HepG2 (cell line): ENCODE data around the gene ANKRD29.

Experiments used
- ETV5 ChIP-seq: IDR thresholded peaks from 2 replicates; pipeline ENCODE4 v1.6.1; 2018; ENCODE audit warnings: missing biosample characterization, missing genetic modification reagents, inconsistent platforms, borderline replicate concordance
- ETV6 ChIP-seq: sonication (generic); formaldehyde crosslinking; conservative IDR thresholded peaks from 2 replicates; pipeline ENCODE4 v1.4.0; 2020; ENCODE audit warnings: missing genetic modification reagents
- KDM5B ChIP-seq: sonication (generic); formaldehyde crosslinking; IDR thresholded peaks from 2 replicates; pipeline ENCODE4 v1.4.0; 2020; ENCODE audit warnings: missing genetic modification reagents, mild to moderate bottlenecking, borderline replicate concordance
- POLR2AphosphoS5 ChIP-seq: IDR thresholded peaks from 2 replicates; pipeline ENCODE4 v1.6.1; 2012; ENCODE audit warnings: low read depth, low read length
- SMAD1 ChIP-seq: sonication (generic); formaldehyde crosslinking; IDR thresholded peaks from 2 replicates; pipeline ENCODE4 v1.4.0; 2020; ENCODE audit warnings: missing genetic modification reagents, low read depth, mild to moderate bottlenecking, borderline replicate concordance
- SYNCRIP ChIP-seq: fragments of 200-400 bp; formaldehyde crosslinking; IDR thresholded peaks from 2 replicates; pipeline ENCODE4 v1.6.1; 2018; ENCODE audit warnings: mild to moderate bottlenecking, low read depth, low read length; ENCODE audit not compliant: insufficient read depth
- ZFP1 ChIP-seq: IDR thresholded peaks from 2 replicates; pipeline ENCODE4 v1.6.1; 2016
- ZFY ChIP-seq: sonication (generic); formaldehyde crosslinking; IDR thresholded peaks from 2 replicates; pipeline ENCODE4 v1.4.0; 2020; ENCODE audit warnings: missing genetic modification reagents
- ZNF746 ChIP-seq: sonication (generic); formaldehyde crosslinking; IDR thresholded peaks from 2 replicates; pipeline ENCODE4 v1.8.0; 2022; ENCODE audit warnings: mild to moderate bottlenecking, missing genetic modification reagents
- ZNF777 ChIP-seq: sonication (generic); formaldehyde crosslinking; IDR thresholded peaks from 2 replicates; pipeline ENCODE4 v1.4.0; 2020; ENCODE audit warnings: missing genetic modification reagents
- TF ChIP-seq, protein P1 (sequence below): sonication (generic); formaldehyde crosslinking; IDR thresholded peaks from 2 replicates; pipeline ENCODE4 v1.4.0; 2020; ENCODE audit warnings: missing genetic modification reagents
- TF ChIP-seq, protein P2 (sequence below): sonication (generic); formaldehyde crosslinking; IDR thresholded peaks from 2 replicates; pipeline ENCODE4 v1.5.0; 2020; ENCODE audit warnings: mild to moderate bottlenecking, missing genetic modification reagents, moderate library complexity

GRCh38 chr18:23553887-23554286 is 108.8 kb downstream of the ANKRD29 start:
- no peak for TF ChIP-seq KDM5B (CRISPR knock-in tag)
- TF ChIP-seq SYNCRIP: no peak
- TF ChIP-seq SMAD1 (CRISPR knock-in tag): no peak
- TF ChIP-seq, protein P1, sequence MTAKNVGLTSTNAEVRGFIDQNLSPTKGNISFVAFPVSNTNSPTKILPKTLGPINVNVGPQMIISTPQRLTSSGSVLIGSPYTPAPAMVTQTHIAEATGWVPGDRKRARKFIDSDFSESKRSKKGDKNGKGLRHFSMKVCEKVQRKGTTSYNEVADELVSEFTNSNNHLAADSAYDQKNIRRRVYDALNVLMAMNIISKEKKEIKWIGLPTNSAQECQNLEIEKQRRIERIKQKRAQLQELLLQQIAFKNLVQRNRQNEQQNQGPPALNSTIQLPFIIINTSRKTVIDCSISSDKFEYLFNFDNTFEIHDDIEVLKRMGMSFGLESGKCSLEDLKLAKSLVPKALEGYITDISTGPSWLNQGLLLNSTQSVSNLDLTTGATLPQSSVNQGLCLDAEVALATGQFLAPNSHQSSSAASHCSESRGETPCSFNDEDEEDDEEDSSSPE (CRISPR knock-in tag): no peak
- no peak for TF ChIP-seq ZNF746 (CRISPR knock-in tag)
- TF ChIP-seq, protein P2, sequence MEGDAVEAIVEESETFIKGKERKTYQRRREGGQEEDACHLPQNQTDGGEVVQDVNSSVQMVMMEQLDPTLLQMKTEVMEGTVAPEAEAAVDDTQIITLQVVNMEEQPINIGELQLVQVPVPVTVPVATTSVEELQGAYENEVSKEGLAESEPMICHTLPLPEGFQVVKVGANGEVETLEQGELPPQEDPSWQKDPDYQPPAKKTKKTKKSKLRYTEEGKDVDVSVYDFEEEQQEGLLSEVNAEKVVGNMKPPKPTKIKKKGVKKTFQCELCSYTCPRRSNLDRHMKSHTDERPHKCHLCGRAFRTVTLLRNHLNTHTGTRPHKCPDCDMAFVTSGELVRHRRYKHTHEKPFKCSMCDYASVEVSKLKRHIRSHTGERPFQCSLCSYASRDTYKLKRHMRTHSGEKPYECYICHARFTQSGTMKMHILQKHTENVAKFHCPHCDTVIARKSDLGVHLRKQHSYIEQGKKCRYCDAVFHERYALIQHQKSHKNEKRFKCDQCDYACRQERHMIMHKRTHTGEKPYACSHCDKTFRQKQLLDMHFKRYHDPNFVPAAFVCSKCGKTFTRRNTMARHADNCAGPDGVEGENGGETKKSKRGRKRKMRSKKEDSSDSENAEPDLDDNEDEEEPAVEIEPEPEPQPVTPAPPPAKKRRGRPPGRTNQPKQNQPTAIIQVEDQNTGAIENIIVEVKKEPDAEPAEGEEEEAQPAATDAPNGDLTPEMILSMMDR (CRISPR knock-in tag): no peak
- TF ChIP-seq ZFP1 (CRISPR knock-in tag): no peak
- TF ChIP-seq ZNF777 (CRISPR knock-in tag): no peak
- TF ChIP-seq ETV6 (CRISPR knock-in tag): no peak
- no peak for TF ChIP-seq POLR2AphosphoS5
- TF ChIP-seq ETV5 (CRISPR knock-in tag): no peak
- no peak for TF ChIP-seq ZFY
